GM18507 (cell line): ENCODE data around the gene RORC.

Experiments
- DNase-seq: peaks from one replicate; pipeline ENCODE4 v3.0.0; 2011; ENCODE audit warnings: low read depth; ENCODE audit not compliant: insufficient read length; ENCODE audit errors: extremely low spot score
- FAIRE-seq: peaks from 2 replicates; lab custom pipeline; 2011; peaks lifted over from hg19 to GRCh38; lab: Jason Lieb, UNC

RORC gene

DNA sequence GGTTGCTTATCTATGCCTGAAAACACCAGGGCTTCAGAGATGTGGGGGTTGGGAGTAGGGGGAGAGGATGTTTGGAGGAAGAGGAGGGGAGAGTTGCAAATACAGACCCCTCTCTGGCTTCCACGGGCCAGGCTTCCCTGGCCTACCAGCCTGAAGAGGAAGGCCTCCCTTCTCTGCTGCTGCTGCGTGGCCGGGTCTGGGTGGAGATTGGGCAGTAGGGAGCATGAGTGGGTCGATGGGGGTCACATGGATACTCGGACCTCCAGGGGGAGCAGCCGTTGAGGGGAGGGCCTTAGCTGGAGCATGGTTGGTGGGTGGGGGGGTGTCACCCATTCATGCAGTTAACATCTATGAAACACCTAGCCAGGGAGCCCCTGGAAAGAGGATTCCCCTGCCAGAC lies 1.5 kb downstream of the RORC start:
- no peak for FAIRE-seq

DNA sequence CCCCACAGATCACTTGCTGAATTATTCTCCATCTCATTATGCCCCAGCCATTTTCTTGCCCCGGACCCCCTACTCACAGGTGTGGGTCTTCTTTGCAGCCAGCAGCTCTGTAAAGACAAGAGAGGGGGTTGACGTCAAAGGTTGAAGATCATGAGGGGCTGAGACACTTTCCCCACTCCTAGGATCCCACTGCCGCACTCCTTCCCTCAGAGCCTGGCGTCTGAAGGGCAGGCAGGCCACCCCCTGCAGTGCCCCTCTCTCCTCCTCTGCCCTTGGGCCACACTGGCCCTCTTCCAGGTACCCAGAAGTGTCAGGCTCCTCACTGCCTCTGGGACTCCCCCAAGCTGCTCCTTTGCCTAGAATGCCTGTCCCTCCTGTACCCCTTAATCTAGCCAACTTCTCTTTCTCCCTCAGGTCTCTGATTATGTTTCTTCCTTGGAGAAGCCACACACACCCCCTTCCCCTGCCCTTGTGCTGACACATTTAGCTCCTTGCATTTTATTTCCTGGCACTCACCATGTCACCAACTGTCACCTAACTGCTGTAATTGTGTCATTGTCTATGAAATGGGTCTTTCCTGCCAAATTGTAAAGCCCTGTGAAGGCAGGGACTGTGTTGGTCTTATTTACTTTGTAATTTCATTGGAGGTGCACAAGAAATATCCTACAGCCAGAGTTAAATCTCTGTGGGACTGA lies 2.1 kb downstream of the RORC start:
- FAIRE-seq: no peak

More for the DNA sequence above, 1.5 kb downstream of the RORC start:
- DNase-seq: no peak

DNA sequence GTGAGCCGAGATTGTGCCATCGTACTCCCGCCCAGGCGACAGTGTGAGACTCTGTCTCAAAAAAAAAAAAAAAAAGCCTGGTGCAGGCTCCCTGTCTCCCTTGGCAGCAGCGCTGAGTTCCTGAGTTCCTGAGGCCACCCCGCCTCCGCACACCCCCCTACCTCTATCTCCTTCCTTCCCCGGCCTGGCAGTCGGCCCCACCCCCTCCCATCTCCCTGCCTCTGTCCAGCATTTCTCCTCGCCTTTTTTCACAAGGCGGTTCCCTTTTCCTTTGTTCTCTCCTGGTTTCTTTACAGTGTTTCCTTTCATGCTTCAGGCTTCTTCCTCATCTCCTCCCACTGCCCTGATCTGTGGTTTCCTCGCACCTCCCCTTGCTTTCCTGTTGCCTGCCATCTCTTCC lies 2.7 kb downstream of the RORC start:
- FAIRE-seq (no peak), DNase-seq (no peak)

More for the DNA sequence above, 2.1 kb downstream of the RORC start:
- no peak for DNase-seq

DNA sequence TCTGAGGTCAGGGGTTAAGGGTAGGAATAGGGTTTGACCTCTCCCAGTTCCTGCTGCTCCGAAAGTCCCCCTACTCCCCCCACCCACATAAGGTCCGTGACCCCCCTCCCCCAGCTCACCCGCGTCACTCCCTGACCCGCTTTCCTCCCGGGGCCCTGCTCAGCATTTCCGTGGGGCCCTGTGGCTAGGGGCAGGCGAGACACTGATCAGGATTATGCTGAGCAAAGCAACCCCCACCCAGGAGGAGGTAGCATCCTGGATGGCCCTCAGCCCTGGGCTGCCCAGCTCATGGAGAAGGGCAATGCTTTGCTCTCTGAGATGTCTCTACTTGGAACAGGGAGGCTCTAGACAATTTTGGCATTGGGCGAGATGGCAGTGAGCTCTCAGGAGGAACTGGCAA lies 3.7 kb downstream of the RORC start:
- DNase-seq (no peak), FAIRE-seq (no peak)

DNA sequence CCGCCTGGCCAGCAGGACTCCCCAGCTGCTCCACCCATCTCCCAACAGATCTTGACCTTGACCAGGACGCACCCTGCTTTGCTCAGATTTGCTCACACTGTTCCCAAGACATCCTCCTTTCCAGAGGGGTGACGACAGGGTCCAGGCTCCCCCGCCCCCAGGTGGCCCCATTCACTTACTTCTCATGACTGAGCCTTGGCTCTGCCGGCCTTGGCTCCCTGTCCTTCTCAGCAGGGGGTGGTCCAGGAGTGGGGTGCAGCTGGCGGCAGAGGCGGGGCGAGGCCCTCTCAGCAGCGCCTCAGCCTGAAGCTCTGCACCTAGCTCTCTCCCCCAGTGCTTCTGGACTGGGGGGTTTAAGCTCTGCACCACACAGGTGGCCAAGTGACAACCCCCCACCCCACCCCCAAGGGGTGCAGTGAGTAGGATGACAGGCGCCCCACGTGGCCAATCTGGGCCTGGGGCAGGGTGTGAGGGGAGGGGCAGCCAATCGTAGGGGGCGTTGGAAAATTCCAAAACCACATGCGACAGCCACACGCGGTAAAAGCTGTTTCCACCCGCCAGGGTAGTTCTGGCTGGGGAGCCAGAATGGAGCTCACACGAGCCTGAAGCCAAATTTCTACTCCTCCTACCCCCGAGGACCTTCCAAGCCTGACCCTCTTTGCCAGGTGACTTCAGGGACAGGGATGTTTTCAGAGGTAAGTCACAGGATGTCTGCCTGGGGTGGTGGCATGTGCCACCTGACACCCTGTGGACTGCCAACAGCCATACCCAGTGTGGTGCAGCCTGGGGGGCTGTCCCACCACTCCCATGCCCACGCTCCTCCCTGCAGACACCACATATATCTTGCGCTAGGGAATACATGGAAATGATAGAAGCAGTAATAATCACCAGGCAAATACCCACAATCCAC lies 5.6 kb downstream of the RORC start:
- DNase-seq (no peak), FAIRE-seq (no peak)

DNA sequence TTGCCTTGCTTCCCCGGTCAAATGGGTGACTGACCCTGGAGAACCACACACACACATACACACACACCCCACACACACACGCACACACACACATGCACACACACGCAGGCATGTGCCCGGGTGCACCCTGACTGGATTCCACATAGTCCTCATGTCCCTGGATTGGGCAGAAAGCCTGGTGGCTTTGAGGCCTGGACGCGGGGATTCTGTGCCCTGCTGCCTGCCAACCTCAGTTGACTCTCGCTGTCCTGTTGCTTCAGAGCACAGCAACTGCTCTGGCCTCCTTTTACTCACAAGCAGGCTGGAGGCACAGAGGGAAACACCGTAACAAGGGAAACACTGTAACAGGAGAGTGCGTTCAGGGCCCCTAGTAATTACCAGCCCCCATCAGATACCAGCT lies 6.4 kb downstream of the RORC start:
- FAIRE-seq: no peak
- DNase-seq: no peak

DNA sequence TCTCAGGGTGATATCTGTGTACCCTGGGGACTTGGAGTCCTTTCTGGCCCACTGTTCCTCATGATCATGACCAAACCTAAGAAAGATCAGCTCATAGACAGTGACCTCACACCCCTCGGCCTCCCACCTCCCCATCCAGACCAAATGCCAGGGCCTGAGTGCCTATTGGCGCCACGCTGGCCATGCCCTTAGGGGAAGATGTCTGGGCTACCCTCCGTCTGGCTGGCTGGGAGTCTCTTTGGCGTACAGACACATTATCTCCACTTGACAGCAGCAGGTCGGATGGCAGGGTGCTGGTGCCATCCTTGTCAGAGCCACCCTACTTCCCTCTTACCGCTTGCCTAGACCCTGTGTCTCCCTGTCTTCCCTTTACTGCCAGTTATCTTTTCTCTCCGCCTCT lies 8.4 kb downstream of the RORC start:
- DNase-seq (no peak), FAIRE-seq (no peak)

DNA sequence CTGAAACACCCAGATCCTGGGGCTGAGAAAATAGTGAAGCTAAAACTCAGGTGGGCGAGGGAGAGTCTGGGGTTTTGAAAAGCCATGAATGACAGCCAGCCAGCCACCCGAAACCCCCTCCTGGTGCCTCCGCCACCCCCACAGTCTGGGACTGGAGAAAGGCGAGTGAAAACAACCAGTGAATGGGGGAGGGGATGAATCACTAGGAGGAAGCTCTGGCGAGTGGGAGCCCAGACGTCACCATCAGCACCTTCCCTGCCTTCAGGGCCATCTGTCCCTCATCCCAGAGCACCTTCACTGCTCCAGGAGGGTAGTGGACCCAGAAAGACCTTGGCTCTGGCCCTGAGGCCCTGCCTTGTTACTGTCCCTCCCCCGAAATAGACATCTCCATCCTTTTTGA lies 9.2 kb downstream of the RORC start:
- DNase-seq (no peak), FAIRE-seq (no peak)

DNA sequence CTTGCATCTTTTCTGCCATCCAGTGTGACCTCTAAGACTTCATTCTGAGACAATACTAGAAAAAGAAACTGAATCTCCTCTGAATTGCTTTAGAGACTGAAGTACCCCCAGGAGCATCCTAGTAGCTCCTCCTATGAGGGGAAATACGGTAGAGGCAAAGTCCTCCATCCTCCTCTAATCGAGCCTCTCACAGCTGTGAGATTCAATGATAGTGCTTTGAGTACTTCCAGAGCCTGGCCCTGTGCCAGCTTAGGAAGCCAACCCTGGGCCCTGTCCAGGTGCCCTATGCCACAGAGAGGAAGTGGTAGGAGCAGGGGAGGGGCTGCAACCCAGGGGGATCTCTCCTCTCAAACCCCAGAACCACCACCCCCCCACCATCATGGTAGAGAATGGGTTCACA lies 10.7 kb downstream of the RORC start:
- no peak for FAIRE-seq

DNA sequence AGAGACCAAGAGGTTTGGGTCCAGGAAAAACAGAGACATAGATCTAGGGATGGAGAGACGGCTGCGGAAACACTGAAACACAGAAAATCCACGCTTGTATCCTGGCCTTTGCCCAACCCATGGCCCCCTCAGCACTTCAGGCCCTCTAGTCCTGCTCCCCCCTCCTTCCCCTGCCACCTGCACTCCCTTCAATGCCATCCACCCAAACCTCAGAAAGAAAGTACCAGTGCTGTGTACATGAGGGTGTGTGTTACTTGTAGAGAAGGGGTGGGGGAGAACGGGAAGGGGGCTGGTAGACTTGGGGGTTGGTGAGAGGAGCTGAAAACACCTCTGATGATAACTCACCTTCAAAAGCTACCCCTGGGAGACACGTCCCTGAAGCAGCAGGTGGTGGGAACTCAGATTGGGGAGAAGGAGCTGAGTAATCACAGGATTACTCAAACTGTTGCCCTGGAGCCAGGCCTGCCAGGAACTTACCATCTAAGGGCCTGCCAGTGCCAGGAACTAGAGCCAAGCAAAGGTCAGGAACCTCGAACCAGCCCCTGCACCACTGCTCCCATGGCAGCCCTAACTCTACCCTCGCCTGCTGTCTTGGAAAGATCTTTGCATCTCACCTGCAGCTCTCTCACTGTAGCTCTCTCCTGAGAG lies 11.5 kb downstream of the RORC start:
- DNase-seq (no peak), FAIRE-seq (no peak)

More for the DNA sequence above, 10.7 kb downstream of the RORC start:
- DNase-seq: no peak

DNA sequence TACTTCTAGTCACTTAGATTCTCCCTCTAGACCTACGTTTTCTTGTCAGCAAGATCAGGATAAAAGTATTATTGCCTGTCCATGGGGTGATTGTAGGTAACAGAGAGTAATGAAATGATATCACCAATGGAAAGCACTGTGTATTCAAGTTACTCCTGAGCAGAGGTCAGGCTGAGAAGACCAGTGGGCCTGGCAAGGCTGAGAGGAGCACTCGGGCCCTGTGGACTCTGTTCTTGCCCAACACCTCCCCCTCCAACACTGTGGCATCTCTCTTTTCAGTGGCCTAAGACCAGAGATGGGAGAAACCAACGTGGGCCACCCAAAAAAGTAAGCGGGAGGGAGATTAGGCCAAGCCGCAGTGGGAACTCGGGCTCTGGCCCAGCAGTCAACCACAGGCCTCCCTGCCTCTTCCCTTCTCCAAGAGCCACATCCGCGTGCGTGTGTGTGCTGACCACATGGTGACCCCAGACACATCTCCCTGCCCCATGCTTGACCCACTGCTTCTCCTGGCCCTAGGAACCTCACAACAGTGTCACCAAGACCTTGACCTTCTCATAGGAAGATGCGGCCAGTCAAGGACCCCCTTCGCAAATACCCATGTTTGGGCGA lies 12.3 kb downstream of the RORC start:
- no peak for FAIRE-seq
- DNase-seq: no peak

DNA sequence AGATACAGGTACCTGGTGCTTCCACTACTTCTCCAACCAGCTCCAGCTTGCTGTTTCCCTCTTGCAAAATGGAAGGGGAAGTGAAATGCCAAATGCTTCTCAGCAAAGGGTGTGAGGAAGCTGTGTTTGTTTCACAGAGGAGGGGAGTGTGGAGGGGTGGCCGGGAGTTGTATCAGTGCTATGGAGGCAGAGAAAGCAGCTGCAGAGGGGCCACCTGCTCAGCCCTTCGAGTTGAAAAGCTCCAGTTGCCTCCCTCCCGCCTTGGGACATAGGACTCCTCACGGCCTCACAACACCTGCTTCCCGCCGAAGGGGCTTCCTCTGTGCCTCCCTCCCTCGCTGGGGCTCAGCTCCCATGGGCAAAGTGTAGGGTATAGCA lies 14.3 kb downstream of the RORC start:
- FAIRE-seq (no peak), DNase-seq (no peak)

DNA sequence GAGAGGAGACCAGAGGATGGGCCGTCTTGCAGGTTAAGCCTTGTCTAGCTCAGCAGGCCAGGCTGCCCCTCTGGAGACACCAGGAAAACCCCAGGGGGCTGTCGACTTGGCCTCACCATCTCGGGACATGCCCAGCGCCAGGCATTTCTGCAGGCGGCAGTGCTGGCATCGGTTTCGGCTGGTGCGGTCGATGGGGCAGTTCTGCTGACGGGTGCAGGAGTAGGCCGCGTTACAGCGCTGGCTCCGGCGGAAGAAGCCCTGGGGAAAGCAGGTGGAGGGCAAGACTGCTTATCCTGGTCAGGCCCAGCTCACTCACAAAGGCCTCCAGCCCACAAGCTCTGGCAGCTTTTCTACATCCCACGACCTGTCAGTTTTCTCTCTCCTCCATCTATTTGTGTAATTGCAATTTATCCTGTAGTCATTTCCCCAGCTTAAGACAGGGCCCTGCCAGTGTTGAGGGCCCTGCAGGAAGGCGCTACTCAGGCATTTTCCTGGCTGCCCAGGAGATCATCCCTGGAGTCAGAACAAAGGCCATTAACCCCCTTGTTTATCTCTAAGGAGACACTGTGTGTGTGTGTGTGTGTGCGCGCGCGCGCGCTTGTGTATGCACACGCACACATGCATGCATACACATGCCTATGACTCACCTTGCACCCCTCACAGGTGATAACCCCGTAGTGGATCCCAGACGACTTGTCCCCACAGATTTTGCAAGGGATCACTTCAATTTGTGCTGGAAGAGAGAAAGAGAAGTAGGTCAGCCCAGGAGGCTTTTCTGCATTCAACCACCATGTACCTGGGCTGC lies 14.9 kb downstream of the RORC start:
- FAIRE-seq (no peak), DNase-seq (no peak)

DNA sequence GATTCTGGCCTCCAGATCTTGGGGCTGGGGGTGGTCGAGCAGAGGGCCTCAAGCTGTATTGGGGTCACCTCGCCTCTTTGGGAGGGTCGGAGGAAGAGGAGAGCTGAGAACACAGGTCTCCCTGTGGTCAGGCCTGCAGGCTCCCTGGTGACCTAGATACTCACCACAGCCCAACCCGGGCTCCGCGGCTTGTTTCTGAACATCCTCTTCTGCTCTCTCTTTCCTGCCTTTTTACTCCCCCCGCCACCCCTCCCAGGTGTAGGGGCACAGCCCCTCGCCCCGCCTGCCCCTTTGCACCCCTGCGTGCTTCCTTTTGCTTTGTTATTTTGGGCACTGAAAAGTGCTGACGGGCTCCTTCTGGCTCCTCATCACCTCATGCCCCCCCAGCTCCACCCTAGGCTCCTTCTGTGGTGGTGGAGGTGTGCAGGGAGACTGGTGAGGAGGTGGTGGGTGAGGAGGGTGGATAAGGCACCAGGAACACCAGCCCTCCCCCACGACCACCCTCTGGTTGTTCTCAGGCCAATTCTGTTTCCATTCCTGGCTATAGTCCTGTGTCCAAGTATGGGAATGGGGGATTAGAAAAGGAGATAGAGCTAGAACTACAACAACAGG lies 15.8 kb downstream of the RORC start:
- DNase-seq (no peak), FAIRE-seq (no peak)

DNA sequence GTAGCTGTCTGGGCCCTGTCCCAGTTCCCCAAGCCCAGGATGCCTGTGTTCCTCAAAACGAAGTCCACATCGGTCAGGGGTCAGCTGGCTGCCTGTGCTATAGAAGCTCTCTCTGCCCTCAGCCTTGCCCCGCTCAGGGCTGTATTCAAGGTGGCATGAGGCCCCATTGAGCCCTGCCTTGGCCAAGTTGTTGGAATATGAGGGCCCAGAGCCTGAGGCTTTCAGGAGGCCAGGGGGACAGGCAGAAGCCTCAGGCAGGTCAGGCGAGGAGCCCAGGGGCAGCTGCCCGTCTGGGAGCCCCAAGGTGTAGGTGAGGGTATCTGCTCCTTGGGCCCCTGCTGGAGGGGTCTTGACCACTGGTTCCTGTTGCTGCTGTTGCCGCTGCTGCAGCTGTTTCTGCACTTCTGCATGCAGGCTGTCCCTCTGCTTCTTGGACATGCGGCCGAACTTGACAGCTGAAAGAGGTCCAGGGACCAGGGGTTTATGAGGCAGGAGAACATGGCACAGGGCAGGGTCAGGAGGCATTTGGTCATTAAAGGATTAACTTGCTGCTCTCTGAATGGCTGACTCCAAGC lies 16.5 kb downstream of the RORC start:
- FAIRE-seq (no peak), DNase-seq (no peak)

DNA sequence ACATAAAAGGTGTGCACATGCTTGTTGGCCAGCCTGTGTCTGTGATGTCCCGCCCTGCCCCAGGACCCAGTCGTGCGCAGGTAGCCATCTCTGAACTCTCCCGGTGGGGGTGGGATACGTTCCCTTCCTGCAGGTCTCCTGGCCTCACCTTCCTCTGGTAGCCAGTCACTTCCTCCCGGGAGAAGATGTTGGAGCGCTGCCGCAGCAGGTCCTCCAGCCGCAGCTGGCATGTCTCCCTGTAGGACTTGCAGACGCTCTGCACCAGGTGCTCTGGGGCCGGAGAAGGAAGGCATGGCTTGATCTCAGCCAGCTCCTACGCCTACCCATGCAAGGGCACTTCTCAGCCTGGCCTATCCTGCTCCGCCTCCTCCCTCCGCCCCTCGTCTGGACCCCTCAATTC lies 17.2 kb downstream of the RORC start:
- FAIRE-seq (no peak), DNase-seq (no peak)

DNA sequence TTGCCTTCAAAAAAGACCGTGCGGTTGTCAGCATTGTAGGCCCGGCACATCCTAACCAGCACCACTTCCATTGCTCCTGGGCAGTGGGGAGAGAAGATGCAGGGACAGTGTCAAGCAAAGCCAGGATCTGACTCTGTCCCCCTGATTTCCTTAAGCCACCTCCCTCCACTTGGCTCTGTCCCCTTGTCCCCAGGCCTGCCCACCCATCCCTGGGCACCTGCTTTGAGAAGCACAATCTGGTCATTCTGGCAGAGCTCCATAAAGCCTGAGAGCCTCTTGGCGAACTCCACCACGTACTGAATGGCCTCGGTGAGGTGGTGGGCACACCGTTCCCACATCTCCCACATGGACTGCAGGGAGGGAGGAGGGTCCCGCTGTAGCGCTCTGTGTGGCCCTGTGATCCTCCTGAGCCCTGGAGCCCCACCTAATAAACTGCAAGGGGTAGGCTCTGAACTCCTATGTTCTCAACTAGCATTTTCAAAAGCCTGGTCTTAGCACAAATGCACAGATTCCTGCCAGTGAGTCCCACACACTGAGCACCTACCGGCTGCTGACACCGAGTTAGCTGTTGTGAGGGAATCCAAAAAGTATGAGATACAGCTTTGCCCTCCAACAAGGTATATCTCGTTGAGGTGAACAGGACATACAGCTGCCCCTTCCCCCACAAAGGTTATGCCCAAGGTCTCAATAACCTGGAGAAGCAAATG lies 18.2 kb downstream of the RORC start:
- no peak for FAIRE-seq

DNA sequence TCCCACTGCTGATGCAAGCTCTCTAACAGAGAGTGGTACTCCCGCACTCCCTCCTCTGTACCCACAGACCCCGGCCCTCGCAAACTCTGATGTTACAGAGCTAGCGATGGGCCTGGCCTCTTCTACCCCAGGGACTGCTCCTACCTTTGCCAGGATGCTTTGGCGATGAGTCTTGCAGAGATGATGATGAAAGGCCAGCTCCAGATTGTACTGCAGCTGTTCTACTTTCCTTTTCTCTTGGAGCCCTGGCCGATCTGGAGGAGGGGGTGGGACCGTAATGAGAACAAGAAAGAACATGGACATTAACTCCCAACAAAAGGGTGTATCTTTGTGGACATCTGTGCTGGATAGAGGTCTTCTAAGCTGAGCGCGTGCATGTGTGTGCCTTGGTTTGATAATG lies 20.4 kb downstream of the RORC start:
- FAIRE-seq (no peak), DNase-seq (no peak)

More for the DNA sequence above, 18.2 kb downstream of the RORC start:
- no peak for DNase-seq
